GM23248 (cell line): ENCODE results near the gene R3HCC1L. TPM values are rescaled to one million over a fixed set of nuclear protein-coding genes. Genes with fewer than 3 reads are reported as not detected.

Experiments used
- DNase-seq: peaks from one replicate; pipeline ENCODE4 v3.0.0-alpha.2; 2015
- H2AFZ ChIP-seq: fragments of 200-600 bp; sonication (generic); 2 replicates; pipeline ENCODE4 v1.6.1; 2016; ENCODE audit warnings: antibody characterized with exemption
- H3F3A ChIP-seq: fragments of 200-600 bp; sonication (generic); 2 replicates; pipeline ENCODE4 v1.6.1; 2016; ENCODE audit warnings: mild to moderate bottlenecking, antibody characterized with exemption, mixed run types; ENCODE audit not compliant: insufficient read depth
- H3K27ac ChIP-seq: fragments of 200-600 bp; sonication (generic); 2 replicates; pipeline ENCODE4 v1.5.1; 2016; ENCODE audit warnings: mild to moderate bottlenecking
- H3K27me3 ChIP-seq: fragments of 200-600 bp; sonication (generic); replicated peaks from 2 replicates; pipeline ENCODE4 v1.6.1; 2016; ENCODE audit warnings: mild to moderate bottlenecking; ENCODE audit not compliant: insufficient read depth
- H3K36me3 ChIP-seq: fragments of 200-600 bp; sonication (generic); 2 replicates; pipeline ENCODE4 v1.6.1; 2016; ENCODE audit warnings: low read depth, mild to moderate bottlenecking
- H3K4me1 ChIP-seq: fragments of 200-600 bp; sonication (generic); 2 replicates; pipeline ENCODE4 v1.6.1; 2016; ENCODE audit warnings: mild to moderate bottlenecking; ENCODE audit not compliant: insufficient read depth
- H3K4me2 ChIP-seq: fragments of 200-600 bp; sonication (generic); one replicate; pipeline ENCODE4 v1.6.1; 2016; ENCODE audit warnings: mild to moderate bottlenecking; ENCODE audit not compliant: unreplicated experiment
- H3K4me3 ChIP-seq: fragments of 200-600 bp; sonication (generic); 2 replicates; pipeline ENCODE4 v1.5.1; 2016; ENCODE audit warnings: mild to moderate bottlenecking
- H3K79me2 ChIP-seq: fragments of 200-600 bp; sonication (generic); 2 replicates; pipeline ENCODE4 v1.6.1; 2016; ENCODE audit warnings: mild to moderate bottlenecking; ENCODE audit not compliant: insufficient read depth
- H3K9ac ChIP-seq: fragments of 200-600 bp; sonication (generic); 2 replicates; pipeline ENCODE4 v1.6.1; 2016; ENCODE audit warnings: mild to moderate bottlenecking
- H3K9me2 ChIP-seq: fragments of 200-600 bp; sonication (generic); 2 replicates; pipeline ENCODE4 v1.6.1; 2016; ENCODE audit warnings: mixed run types, mild to moderate bottlenecking, moderate library complexity; ENCODE audit not compliant: insufficient read depth
- H3K9me3 ChIP-seq: fragments of 200-600 bp; sonication (generic); one replicate; pipeline ENCODE4 v1.6.1; 2017; ENCODE audit warnings: low read depth
- H4K20me1 ChIP-seq: fragments of 200-600 bp; sonication (generic); 2 replicates; pipeline ENCODE4 v1.6.0; 2016; ENCODE audit not compliant: insufficient read depth
- EZH2 ChIP-seq: fragments of 200-600 bp; sonication (generic); IDR thresholded peaks from 2 replicates; pipeline ENCODE4 v1.6.1; 2018; ENCODE audit warnings: antibody characterized with exemption, mild to moderate bottlenecking; ENCODE audit not compliant: insufficient read depth, poor library complexity, severe bottlenecking
- EZH2phosphoT487 ChIP-seq: fragments of 200-600 bp; sonication (generic); IDR thresholded peaks from 2 replicates; pipeline ENCODE4 v1.6.1; 2018; ENCODE audit warnings: antibody characterized with exemption, moderate library complexity, mild to moderate bottlenecking, low read depth; ENCODE audit not compliant: insufficient read depth
- WGBS, 2 experiments: methylation state at CpG; one replicate each; pipeline ENCODE4 v1.1.6; 2015 to 2017; ENCODE audit warnings: low lambda C conversion rate in 2 of 2, low coverage in 1 of 2; ENCODE audit errors: missing lambda C conversion rate in 2 of 2; 5-methylcytosine and 5-hydroxymethylcytosine counted together
- in situ Hi-C: fragments of 300-500 bp; cut with MboI; formaldehyde crosslinking; loops from 2 replicates; pipeline ENCODE4 v1.15.0; 2020
- polyA plus RNA-seq: library from polyadenylated mRNA; unstranded; fragments of >200 nt; fragmentation: Nextera tagmentation; extraction: Ambion mirVana; gene quantifications from 2 replicates; pipeline ENCODE4 v1.2.1, GENCODE V29; 2016
- total RNA-seq: library from RNA; depleted of rRNA; stranded (reverse); fragments of >200 nt; shearing (Covaris generic); gene quantifications from 2 replicates; pipeline ENCODE4 v1.2.3, GENCODE V29; 2014

The R3HCC1L gene
- total and polyA plus RNA-seq, 2 experiments from 2014 or later = 8.2 to 10.2 TPM

DNA sequence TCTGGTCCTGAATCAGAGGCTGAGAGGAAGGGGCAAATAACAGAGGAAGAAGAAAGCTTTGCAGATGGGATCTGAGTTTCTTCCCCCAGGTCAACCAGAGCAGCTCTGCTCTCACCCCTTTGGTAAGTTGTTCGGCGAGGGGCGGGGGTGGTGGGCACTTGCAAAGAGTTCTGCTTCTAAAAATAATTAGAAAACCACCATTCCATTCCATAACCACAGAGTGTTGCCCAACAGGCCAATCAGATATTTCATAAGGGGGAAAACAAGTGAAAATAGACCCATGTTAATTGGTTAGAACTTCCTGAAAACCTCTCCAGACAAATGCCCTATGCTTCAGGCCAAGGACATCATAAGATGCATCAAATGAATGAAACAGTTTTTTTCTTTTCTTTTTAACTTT lies 43.6 kb upstream of the R3HCC1L start:
- Histone ChIP-seq H3K27ac (no peak overlapping the region), H3K4me2 (no peak overlapping the region), H3K4me3 (no peak overlapping the region), H3K9me2 (no peaks in the 10 kb centered on the region), H3F3A (no peaks in the 10 kb centered on the region), H2AFZ (no peak overlapping the region), H3K9me3 (no peaks in the 10 kb centered on the region), H3K9ac (no peak overlapping the region), H3K36me3 (no peaks in the 10 kb centered on the region), H3K4me1 (no peaks in the 10 kb centered on the region), H3K79me2 (no peaks in the 10 kb centered on the region), H3K27me3 (peaks cover 9% of the 10 kb centered on the region), H4K20me1 (no peaks in the 10 kb centered on the region)
- in situ Hi-C loops = no loop called here
- 77 to 95% methylated on average over 3 of the region's 3 CpGs for WGBS, 2 experiments
- no peak for DNase-seq
- TF ChIP-seq EZH2phosphoT487 (no peak), EZH2 (no peak)

DNA sequence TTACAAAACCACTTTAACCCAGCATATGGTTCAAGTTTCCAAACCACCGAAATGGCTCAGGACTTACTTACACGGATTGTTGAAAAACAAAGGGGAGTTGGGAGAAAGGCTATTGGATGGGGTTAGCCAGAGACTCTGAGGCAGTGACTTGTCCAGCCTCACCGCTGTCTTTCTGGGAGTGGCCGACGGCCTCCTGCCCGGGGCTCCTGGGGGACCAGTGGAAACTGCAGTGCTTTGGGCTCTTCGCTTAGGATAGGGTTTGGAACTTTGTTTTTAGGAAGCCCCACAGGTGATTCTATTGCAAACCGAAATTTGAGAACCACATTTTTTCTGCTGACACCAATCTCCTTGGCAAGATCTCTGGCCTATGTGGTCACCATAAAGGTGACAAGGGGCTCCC lies 38.1 kb upstream of the R3HCC1L start:
- no peaks in the 10 kb centered on the region for H3K9me2 ChIP-seq
- H3K9me3 ChIP-seq = no peaks in the 10 kb centered on the region
- H4K20me1 ChIP-seq = no peaks in the 10 kb centered on the region
- no peak overlapping the region for H3K4me3 ChIP-seq
- H3F3A ChIP-seq = no peaks in the 10 kb centered on the region
- no peak overlapping the region for H3K27ac ChIP-seq
- H2AFZ ChIP-seq = no peak overlapping the region
- 65 to 66% methylated on average over 8 of the region's 8 CpGs for WGBS, 2 experiments
- H3K4me1 ChIP-seq = no peaks in the 10 kb centered on the region
- H3K4me2 ChIP-seq = no peak overlapping the region
- peaks cover 6% of the 10 kb centered on the region for H3K27me3 ChIP-seq
- DNase-seq = no peak
- H3K9ac ChIP-seq = no peak overlapping the region
- no peaks in the 10 kb centered on the region for H3K36me3 ChIP-seq
- in situ Hi-C loops = no loop called here
- no peak for TF ChIP-seq EZH2
- no peak for TF ChIP-seq EZH2phosphoT487
- H3K79me2 ChIP-seq = no peaks in the 10 kb centered on the region

DNA sequence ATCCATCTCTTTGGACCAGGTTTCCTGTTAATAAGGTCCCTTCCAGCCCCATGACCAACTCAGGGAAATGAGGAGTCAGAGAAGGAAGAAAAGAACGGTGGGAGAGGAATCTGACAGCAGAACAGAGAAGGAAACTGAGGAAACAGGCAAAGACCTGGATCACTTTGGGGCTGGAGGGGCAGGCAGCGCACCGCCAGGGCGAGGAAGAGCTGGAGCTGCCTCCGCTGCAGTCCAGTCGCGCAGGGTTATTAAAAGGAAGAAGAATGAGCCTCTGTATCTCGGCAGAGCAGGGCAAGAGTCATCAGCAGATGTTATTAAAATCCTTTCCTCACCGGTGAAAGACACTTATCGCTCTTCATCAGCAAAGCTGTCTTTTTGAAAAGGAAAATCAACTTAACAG lies 37.7 kb upstream of the R3HCC1L start:
- Histone ChIP-seq H3F3A (no peaks in the 10 kb centered on the region), H3K4me1 (no peaks in the 10 kb centered on the region), H3K27ac (no peak overlapping the region), H2AFZ (no peak overlapping the region), H4K20me1 (no peaks in the 10 kb centered on the region), H3K9ac (no peak overlapping the region), H3K27me3 (peaks cover 6% of the 10 kb centered on the region), H3K79me2 (no peaks in the 10 kb centered on the region), H3K4me2 (no peak overlapping the region), H3K4me3 (no peak overlapping the region), H3K9me3 (no peaks in the 10 kb centered on the region), H3K9me2 (no peaks in the 10 kb centered on the region), H3K36me3 (no peaks in the 10 kb centered on the region)
- WGBS, 2 experiments = 55 to 60% methylated on average over 10 of the region's 10 CpGs
- TF ChIP-seq EZH2 (no peak), EZH2phosphoT487 (no peak)
- DNase-seq = no peak
- in situ Hi-C loops = no loop called here

DNA sequence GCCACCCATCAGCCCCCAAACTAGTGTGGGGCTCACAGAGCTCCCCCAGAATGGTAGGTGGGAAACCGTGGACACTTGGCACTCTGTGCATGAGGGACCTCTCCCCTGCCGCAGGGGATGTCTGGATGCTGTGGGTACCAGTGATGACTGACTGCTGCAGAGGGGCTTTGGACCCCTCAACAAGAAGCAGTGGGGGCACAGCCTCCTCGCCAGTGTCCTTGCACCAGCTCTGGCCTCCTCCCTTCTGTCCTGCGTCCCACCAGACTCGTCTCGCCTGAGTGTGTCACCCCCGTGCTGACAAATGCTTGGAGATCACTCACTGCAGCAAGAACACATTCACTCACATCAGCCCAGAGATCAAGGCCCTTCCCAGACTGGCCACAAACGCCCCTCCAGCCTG lies 37.3 kb upstream of the R3HCC1L start:
- no peak for DNase-seq
- H3K9me2 ChIP-seq = no peaks in the 10 kb centered on the region
- no peaks in the 10 kb centered on the region for H3K36me3 ChIP-seq
- H3K9me3 ChIP-seq = no peaks in the 10 kb centered on the region
- in situ Hi-C loops = no loop called here
- no peak overlapping the region for H3K4me3 ChIP-seq
- H3K9ac ChIP-seq = no peak overlapping the region
- H2AFZ ChIP-seq = no peak overlapping the region
- H3K4me1 ChIP-seq = no peaks in the 10 kb centered on the region
- H3K4me2 ChIP-seq = no peak overlapping the region
- no peaks in the 10 kb centered on the region for H3K79me2 ChIP-seq
- no peaks in the 10 kb centered on the region for H4K20me1 ChIP-seq
- H3F3A ChIP-seq = no peaks in the 10 kb centered on the region
- WGBS, 2 experiments = 53 to 65% methylated on average over 8 of the region's 8 CpGs
- no peak overlapping the region for H3K27ac ChIP-seq
- no peak for TF ChIP-seq EZH2
- TF ChIP-seq EZH2phosphoT487 = no peak
- peaks cover 6% of the 10 kb centered on the region for H3K27me3 ChIP-seq

DNA sequence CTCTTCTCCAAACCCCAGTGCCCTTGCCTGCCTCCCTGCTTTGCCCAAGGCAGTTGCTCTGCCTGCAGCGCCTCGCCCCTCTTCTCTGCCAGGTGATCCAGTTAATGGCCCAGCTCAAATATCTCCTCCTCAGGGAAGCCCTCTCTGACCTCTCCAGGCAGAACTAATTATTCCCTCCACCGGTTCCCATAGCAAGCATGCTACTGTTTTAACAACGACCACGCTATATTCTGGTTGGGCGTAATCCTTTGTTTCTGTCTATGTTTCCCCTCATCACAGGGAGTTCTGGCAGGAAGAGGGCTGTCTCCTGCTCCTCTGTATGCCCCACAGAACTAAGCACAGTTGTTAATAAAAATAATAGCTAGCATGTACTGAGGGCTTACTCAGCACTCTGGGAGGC lies 36.8 kb upstream of the R3HCC1L start:
- no peak overlapping the region for H3K4me3 ChIP-seq
- no peak overlapping the region for H3K27ac ChIP-seq
- TF ChIP-seq EZH2 (no peak), EZH2phosphoT487 (no peak)
- in situ Hi-C loops = no loop called here
- no peaks in the 10 kb centered on the region for H4K20me1 ChIP-seq
- H3F3A ChIP-seq = no peaks in the 10 kb centered on the region
- peaks cover 6% of the 10 kb centered on the region for H3K27me3 ChIP-seq
- H2AFZ ChIP-seq = no peak overlapping the region
- H3K9me2 ChIP-seq = no peaks in the 10 kb centered on the region
- DNase-seq = no peak
- no peaks in the 10 kb centered on the region for H3K9me3 ChIP-seq
- no peaks in the 10 kb centered on the region for H3K36me3 ChIP-seq
- H3K9ac ChIP-seq = no peak overlapping the region
- no peaks in the 10 kb centered on the region for H3K79me2 ChIP-seq
- 5 to 6% methylated on average over 6 of the region's 6 CpGs for WGBS, 2 experiments
- H3K4me2 ChIP-seq = no peak overlapping the region
- no peaks in the 10 kb centered on the region for H3K4me1 ChIP-seq
